Loucy (cell line): ENCODE data around the gene MACF1.
A peak's percentile ranks its signal among the peaks of the same experiment; 100 is the strongest.
"Not testable (repeated sequence)": the region's sequence is repeated elsewhere in the genome, so short reads cannot be mapped to it uniquely, and the experiment has no call there.

Source experiments
- H2AFZ ChIP-seq: fragments of 200-600 bp; sonication (generic); 2 replicates; pipeline ENCODE4 v1.6.0; 2016; ENCODE audit warnings: antibody characterized with exemption, mild to moderate bottlenecking, low read length, moderate library complexity
- H3F3A ChIP-seq: fragments of 200-600 bp; 2 replicates; pipeline ENCODE4 v1.6.0; 2016; ENCODE audit warnings: antibody characterized with exemption, low read depth, mild to moderate bottlenecking
- H3K27me3 ChIP-seq: fragments of 200-600 bp; sonication (generic); 2 replicates; pipeline ENCODE4 v1.6.1; 2014; ENCODE audit warnings: low read length, mild to moderate bottlenecking; ENCODE audit not compliant: insufficient read depth, poor library complexity, severe bottlenecking
- H3K36me3 ChIP-seq: fragments of 200-600 bp; sonication (generic); 2 replicates; pipeline ENCODE4 v1.6.1; 2016; ENCODE audit warnings: low read length; ENCODE audit not compliant: insufficient read depth
- H3K4me1 ChIP-seq: fragments of 200-600 bp; sonication (generic); 2 replicates; pipeline ENCODE4 v1.5.1; 2014; ENCODE audit warnings: low read length, mild to moderate bottlenecking; ENCODE audit not compliant: insufficient read depth, poor library complexity, severe bottlenecking
- H3K4me2 ChIP-seq: fragments of 200-600 bp; sonication (generic); 2 replicates; pipeline ENCODE4 v1.6.0; 2014; ENCODE audit warnings: antibody characterized with exemption, low read length, low read depth, mild to moderate bottlenecking; ENCODE audit not compliant: poor library complexity, severe bottlenecking
- H3K4me3 ChIP-seq: fragments of 200-600 bp; sonication (generic); 2 replicates; pipeline ENCODE4 v1.5.1; 2014; ENCODE audit warnings: low read length, mild to moderate bottlenecking, mixed read lengths; ENCODE audit not compliant: poor library complexity, severe bottlenecking
- H3K79me2 ChIP-seq: fragments of 200-600 bp; sonication (generic); 2 replicates; pipeline ENCODE4 v1.6.1; 2014; ENCODE audit warnings: low read length; ENCODE audit not compliant: insufficient read depth
- H3K9ac ChIP-seq: fragments of 200-600 bp; sonication (generic); 2 replicates; pipeline ENCODE4 v1.6.0; 2014; ENCODE audit warnings: mild to moderate bottlenecking, low read depth, low read length, moderate library complexity; ENCODE audit not compliant: poor library complexity, severe bottlenecking
- H3K9me2 ChIP-seq: fragments of 200-600 bp; sonication (generic); replicated peaks from 2 replicates; pipeline ENCODE4 v1.6.1; 2016; ENCODE audit warnings: low read depth, low read length, mixed read lengths
- H3K9me3 ChIP-seq: fragments of 200-600 bp; sonication (generic); 2 replicates; pipeline ENCODE4 v1.6.1; 2014; ENCODE audit warnings: mild to moderate bottlenecking, antibody characterized with exemption, low read length, low read depth; ENCODE audit not compliant: insufficient read depth
- H4K20me1 ChIP-seq: fragments of 200-600 bp; sonication (generic); 2 replicates; pipeline ENCODE4 v1.6.0; 2014; ENCODE audit warnings: antibody characterized with exemption, low read length, mild to moderate bottlenecking; ENCODE audit not compliant: insufficient read depth, poor library complexity, severe bottlenecking
- EZH2phosphoT487 ChIP-seq: fragments of 200-600 bp; IDR thresholded peaks from 2 replicates; pipeline ENCODE4 v1.6.1; 2018; ENCODE audit warnings: antibody characterized with exemption, mild to moderate bottlenecking, moderate library complexity, borderline replicate concordance
- TF ChIP-seq, protein P1 (sequence below): fragments of 200-600 bp; sonication (generic); conservative IDR thresholded peaks from 2 replicates; pipeline ENCODE4 v1.5.1; 2014; ENCODE audit warnings: mild to moderate bottlenecking, antibody characterized with exemption, low read length

The MACF1 gene

DNA sequence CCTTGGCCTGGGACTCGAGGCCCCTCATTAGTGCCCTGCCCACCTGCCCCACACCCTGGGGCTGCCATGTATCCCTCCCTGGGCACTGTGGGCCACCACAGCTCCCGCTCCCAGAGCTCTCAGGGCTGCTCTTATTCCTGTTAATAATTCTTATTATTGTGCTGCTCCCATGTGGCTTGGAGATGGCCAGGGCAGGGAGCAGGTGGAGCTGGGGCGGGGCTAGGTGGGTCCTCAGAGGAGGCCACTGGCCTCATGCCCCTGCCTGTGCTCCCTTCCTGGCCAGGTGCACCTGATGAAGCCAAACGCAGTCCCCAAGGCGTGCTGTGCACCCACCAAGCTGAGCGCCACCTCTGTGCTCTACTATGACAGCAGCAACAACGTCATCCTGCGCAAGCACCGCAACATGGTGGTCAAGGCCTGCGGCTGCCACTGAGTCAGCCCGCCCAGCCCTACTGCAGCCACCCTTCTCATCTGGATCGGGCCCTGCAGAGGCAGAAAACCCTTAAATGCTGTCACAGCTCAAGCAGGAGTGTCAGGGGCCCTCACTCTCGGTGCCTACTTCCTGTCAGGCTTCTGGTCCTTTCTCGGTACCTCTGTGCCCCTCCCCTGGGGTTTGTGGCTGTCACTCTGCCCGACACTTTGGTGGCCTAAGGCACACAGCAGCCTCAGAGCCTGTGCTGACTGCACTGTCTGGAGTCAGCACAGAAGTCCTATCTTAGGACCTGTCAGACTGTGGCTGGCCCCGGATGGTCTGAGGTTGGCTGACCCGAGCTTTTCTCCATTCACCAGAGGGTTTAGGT, 321.1 kb downstream of the MACF1 start:
- H3F3A ChIP-seq = no peaks in the 10 kb centered on the region
- peak overlapping the region; percentile 43 for H3K4me2 ChIP-seq
- TF ChIP-seq, protein P1, sequence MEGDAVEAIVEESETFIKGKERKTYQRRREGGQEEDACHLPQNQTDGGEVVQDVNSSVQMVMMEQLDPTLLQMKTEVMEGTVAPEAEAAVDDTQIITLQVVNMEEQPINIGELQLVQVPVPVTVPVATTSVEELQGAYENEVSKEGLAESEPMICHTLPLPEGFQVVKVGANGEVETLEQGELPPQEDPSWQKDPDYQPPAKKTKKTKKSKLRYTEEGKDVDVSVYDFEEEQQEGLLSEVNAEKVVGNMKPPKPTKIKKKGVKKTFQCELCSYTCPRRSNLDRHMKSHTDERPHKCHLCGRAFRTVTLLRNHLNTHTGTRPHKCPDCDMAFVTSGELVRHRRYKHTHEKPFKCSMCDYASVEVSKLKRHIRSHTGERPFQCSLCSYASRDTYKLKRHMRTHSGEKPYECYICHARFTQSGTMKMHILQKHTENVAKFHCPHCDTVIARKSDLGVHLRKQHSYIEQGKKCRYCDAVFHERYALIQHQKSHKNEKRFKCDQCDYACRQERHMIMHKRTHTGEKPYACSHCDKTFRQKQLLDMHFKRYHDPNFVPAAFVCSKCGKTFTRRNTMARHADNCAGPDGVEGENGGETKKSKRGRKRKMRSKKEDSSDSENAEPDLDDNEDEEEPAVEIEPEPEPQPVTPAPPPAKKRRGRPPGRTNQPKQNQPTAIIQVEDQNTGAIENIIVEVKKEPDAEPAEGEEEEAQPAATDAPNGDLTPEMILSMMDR = no peak
- no peak for TF ChIP-seq EZH2phosphoT487
- no peaks in the 10 kb centered on the region for H3K36me3 ChIP-seq
- H3K4me3 ChIP-seq = peak overlapping the region; percentile 18
- no peaks in the 10 kb centered on the region for H3K27me3 ChIP-seq
- peak overlapping the region; percentile 14 for H3K9ac ChIP-seq
- H4K20me1 ChIP-seq = no peaks in the 10 kb centered on the region
- H2AFZ ChIP-seq = no peak overlapping the region
- H3K4me1 ChIP-seq = peaks cover 13% of the 10 kb centered on the region
- no peaks in the 10 kb centered on the region for H3K9me2 ChIP-seq
- H3K79me2 ChIP-seq = no peaks in the 10 kb centered on the region
- no peaks in the 10 kb centered on the region for H3K9me3 ChIP-seq

DNA sequence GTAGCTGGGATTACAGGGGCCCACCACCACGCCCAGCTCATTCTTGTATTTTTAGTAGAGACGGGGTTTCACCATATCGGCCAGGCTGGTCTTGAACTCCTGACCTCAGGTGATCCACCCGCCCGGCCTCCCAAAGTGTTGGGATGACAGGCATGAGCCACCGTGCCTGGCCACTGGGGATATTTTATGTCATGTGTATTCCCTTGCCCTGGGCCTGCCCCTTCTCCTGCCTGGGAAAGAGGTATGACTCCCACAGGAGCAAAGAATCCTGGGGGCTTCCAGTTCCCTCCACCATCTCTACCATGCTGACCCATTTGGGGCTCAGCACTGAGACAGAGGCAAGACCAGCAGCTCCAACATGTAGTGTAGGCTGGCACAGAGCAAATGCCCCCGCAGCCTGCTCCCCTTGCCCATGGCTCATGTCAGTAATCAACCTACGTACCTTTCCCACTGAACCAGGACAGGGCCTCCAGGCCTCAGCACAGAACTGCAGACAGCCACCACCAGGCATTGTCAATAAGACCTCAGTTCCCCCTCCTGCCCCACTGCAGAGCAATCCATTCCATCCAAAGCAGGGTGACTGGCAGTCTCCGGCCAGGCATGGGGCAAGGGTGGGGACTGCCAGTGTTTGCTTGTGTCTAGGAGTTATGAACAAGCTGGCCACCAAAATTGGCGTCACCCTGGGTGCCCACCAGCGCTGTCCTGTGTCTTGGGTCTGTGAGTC, 322.1 kb downstream of the MACF1 start:
- peaks cover 13% of the 10 kb centered on the region for H3K4me1 ChIP-seq
- H4K20me1 ChIP-seq = no peaks in the 10 kb centered on the region
- H3K9me3 ChIP-seq = no peaks in the 10 kb centered on the region
- H2AFZ ChIP-seq = no peak overlapping the region
- H3F3A ChIP-seq = no peaks in the 10 kb centered on the region
- peak overlapping the region; percentile 43 for H3K4me2 ChIP-seq
- no peaks in the 10 kb centered on the region for H3K79me2 ChIP-seq
- no peaks in the 10 kb centered on the region for H3K9me2 ChIP-seq
- TF ChIP-seq, protein P1 = no peak
- no peak for TF ChIP-seq EZH2phosphoT487
- no peaks in the 10 kb centered on the region for H3K27me3 ChIP-seq
- H3K9ac ChIP-seq = peak overlapping the region; percentile 14
- H3K36me3 ChIP-seq = no peaks in the 10 kb centered on the region
- no peak overlapping the region for H3K4me3 ChIP-seq

DNA sequence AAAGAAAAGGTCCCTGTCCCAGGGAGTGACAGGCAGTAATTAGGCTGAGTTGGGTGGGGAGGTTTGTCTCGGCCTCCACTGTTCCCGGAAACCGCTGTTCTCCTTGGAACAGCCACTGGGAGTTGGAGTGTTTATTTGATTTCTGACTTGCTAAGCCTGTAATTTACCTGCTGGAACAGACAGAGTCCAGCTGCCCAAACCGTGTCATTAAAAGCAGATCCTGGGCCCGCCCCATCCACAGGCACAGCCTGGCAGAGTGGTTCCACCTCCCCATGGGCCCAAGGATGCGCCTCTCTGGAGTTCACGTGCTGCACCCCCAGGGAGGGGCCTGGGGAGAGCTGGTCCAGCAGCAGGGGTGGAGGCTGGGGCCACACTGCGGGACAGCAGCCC, 322.7 kb downstream of the MACF1 start:
- H3K9ac ChIP-seq = not testable (repeated sequence)

More for the DNA sequence above, 322.7 kb downstream of the MACF1 start:
- not testable (repeated sequence) for H3K4me2 ChIP-seq, H3K27me3 ChIP-seq, H3K36me3 ChIP-seq, H4K20me1 ChIP-seq, H3K79me2 ChIP-seq, H3K9me2 ChIP-seq, H3F3A ChIP-seq, H3K9me3 ChIP-seq, H2AFZ ChIP-seq, H3K4me3 ChIP-seq
- H3K4me1 ChIP-seq = peaks cover 13% of the 10 kb centered on the region
